Left colon (tissue), 2 donors: ENCODE data around the gene NRG2. TPM values are rescaled to one million over a fixed set of nuclear protein-coding genes. Genes with fewer than 3 reads are reported as not detected.

Experiments used
- ATAC-seq: fragments of 200-7000 bp; cut with Tn5 transposase; one replicate; pipeline ENCODE4 v1.9.1; 2020; ENCODE audit warnings: mild to moderate bottlenecking, moderate library complexity
- DNase-seq, 2 donors: peaks; one replicate each; pipeline ENCODE4 v3.0.0-alpha.2; 2020
- intact Hi-C, 2 donors: fragments of 100-400 bp; cut with DNase I in 1 of 2; cut with micrococcal nuclease in 1 of 2; formaldehyde crosslinking; loops; one replicate each; pipeline versions ENCODE4 v1.11.2 to v1.14.0; 2022; cut with DNase I, micrococcal nuclease
- long read RNA-seq: library from polyadenylated mRNA; unstranded; transcript quantifications from one replicate; pipeline ENCODE4 v2.0.0, GENCODE V29; 2021
- total RNA-seq, 2 donors: library from RNA; stranded (reverse); fragmentation: NEBNext Ultra II Directional; extraction: Animal tissue kit (Norgen Biotek cat#: 25700); gene quantifications; one replicate each; pipeline ENCODE4 v1.2.1, GENCODE V29; 2021
- donor health status: DM: no; HTN: no; CAD: no.
- donor health status: DM: yes; HTN: yes; CAD: no.

NRG2 gene
- 1 to 10 TPM in 1 of 2 donors, under 1 TPM in 1; 0.06 to 1.1 TPM for total RNA-seq
- long read RNA-seq: 0 reads

DNA sequence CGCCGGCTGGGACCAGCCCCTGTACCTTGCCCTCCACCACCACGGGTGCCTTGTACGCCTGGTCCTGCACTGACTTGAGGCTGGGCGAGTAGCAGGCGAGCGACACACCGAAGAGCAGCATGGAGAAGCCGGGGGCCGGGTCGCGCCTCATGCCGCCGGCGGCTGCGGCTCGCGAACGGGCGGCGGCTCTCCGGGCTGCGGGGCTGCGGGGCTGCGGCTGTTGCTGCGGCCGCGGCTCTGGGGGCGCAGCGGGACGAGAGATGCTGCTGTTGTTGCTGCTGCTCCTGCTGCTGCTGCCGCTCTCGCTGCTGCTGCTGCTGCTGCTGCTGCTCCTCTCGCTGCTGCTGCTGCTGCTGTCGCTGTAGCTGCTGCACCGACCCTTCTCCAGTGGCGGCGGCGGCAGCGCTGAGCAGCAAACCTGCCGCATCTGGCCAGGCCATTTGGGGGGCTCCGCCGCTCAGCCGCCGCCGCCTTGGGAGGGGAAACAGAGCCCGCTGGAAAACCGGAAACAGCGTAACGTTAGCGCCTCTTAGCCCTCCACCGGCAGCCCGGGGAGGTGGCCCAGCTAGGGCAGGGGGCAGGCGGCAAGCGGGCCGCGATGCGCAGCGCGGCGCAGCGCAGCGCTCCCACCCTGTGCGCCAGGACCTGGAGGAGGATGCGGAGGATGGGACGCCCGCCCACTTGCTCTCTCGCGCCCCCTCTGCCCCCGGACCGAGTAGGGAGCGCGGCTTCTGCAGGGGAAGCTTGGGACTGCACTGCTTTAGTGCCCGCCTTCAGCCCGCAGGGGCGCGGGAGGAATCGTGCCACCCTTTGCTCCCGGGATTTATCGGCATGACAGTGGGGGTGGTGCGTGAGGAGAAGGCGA is at the start of gene NRG2:
Gene NRG2 (minus strand): TSS at position 657 of the 865 bp plus-strand sequence.
- ATAC-seq: peak; percentile 77
- DNase-seq: peak; percentile 38 to 60
- intact Hi-C loops: no loop called here

- ATAC-seq (no peak), DNase-seq (no peak)
- intact Hi-C loops: no loop called here
These were observed 47.2 kb upstream of the NRG2 start for GRCh38 chr5:140090251-140090650.

DNA sequence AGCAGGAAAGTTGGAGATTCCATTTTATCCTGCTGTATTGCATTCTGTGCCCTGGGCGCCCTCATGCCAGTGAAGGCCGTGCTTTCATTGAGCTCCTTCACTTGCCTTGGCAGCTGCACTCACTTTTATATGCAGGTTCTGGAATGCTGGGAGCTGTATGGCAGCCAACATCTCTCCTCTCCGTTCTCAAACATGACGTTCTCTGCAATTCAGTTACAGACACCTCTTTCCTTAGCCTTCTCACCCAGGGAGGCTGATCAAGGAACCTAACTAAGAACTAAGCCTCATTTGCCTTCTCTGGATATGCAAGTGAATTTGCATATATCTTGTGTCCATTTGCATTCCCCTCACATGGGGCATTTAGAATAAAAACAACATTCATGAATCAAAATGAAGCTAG is 41.4 kb upstream of the NRG2 start:
- ATAC-seq (no peak), DNase-seq (no peak)
- intact Hi-C loops: no loop called here

- intact Hi-C loops: no loop called here
- no peak for ATAC-seq
These were observed 40.6 kb upstream of the NRG2 start for GRCh38 chr5:140083650-140084049.

DNA sequence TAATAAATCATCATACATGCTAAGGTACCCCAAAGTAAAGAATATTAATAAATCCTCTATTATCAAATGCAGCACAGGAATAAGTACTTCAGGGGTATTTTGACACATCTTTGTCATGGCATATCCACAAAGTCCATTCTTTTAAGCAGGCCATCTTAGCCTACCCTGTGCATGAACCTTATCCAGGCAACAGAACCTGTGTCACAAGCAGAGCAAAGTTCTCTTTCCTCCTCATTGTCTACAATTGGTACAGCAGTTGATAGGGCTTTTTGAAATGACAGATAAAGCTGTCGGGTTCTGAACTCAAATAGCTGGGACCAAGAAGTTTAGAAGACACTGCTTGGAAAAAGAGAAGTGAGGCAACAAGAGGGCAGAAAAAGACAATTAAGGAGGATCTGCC is 40.0 kb upstream of the NRG2 start:
- DNase-seq (no peak), ATAC-seq (no peak)
- intact Hi-C loops: no loop called here

More at GRCh38 chr5:140083650-140084049, 40.6 kb upstream of the NRG2 start:
- DNase-seq: no peak

GRCh38 chr5:140076788-140077187 is 33.7 kb upstream of the NRG2 start:
- intact Hi-C loops: loop anchor here in 1 of 2 donors (10.0 kb wide), 1 partner anchor 68 kb away; no protein-coding TSS in a partner anchor
- no peak for DNase-seq

DNA sequence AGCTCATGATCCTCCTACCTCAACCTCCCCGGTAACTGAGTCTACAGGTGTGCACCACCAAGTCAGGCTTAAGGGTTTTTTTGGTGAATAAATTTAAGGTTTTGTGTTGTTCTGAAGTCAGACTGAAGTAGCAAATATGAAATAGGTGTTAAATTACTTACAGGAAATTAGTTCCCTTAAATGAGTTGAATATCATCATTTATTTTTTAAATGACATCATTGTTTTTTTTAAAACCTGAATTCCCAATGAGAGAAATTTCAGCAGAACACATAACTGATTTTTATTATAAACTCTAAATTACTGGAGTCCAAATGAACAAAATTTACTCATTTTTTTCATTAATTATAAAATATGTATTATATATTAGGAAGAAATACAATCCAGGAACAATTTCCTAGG is 33.0 kb upstream of the NRG2 start:
- ATAC-seq (no peak), DNase-seq (no peak)
- intact Hi-C loops: loop anchor here in 1 of 2 donors (10.0 kb wide), 1 partner anchor 69 kb away; no protein-coding TSS in a partner anchor

More at GRCh38 chr5:140076788-140077187, 33.7 kb upstream of the NRG2 start:
- no peak for ATAC-seq

DNA sequence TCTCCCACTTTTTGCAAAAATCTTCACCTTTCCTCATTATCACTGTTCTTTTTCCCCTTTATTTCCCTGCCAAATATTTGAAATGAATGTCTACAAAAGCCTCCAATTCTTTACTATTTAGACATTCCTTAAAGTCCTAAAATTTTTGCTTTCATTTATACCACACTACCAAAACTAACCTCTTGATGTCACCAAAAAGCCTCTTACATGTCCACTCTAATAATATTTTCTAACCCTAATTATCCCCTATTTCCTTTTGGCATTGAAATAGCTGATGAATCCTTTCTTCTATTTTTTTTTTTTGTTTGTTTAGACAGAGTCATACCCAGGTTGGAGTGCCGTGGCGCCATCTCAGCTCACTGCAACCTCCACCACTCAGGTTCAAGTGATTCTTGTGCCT is 32.3 kb upstream of the NRG2 start:
- DNase-seq (no peak), ATAC-seq (no peak)
- intact Hi-C loops: loop anchor here in 1 of 2 donors (10.0 kb wide), 1 partner anchor 69 kb away; no protein-coding TSS in a partner anchor

- ATAC-seq (no peak), DNase-seq (no peak)
- intact Hi-C loops: loop anchor here (5.0 to 10.0 kb wide), 3 partner anchors 69 to 84 kb away; no protein-coding TSS in a partner anchor
These were observed 30.2 kb upstream of the NRG2 start for GRCh38 chr5:140073296-140073695.

DNA sequence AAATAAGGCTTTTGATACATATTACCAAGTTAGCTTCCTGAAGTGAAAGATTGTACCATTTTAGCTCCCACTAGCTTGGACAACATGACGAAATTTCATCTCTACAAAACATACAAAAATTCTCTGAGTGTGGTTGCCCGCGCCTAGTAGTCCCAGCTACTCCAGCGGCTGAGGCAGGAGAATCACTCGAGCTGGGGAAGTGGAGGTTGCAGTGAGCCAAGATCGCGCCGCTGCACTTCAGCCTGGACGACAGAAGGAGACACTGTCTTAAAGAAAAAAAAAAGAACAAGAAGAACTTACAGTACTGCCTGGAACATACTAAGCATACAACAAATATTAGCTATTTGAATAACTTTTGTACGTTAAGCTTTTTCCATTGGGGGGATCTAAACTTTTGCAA is 29.7 kb upstream of the NRG2 start:
- no peak for DNase-seq
- no peak for ATAC-seq
- intact Hi-C loops: loop anchor here (5.0 to 10.0 kb wide), 3 partner anchors 69 to 84 kb away; no protein-coding TSS in a partner anchor

GRCh38 chr5:140060816-140061215 is 17.7 kb upstream of the NRG2 start:
- no peak for ATAC-seq
- DNase-seq: no peak
- intact Hi-C loops: no loop called here

DNA sequence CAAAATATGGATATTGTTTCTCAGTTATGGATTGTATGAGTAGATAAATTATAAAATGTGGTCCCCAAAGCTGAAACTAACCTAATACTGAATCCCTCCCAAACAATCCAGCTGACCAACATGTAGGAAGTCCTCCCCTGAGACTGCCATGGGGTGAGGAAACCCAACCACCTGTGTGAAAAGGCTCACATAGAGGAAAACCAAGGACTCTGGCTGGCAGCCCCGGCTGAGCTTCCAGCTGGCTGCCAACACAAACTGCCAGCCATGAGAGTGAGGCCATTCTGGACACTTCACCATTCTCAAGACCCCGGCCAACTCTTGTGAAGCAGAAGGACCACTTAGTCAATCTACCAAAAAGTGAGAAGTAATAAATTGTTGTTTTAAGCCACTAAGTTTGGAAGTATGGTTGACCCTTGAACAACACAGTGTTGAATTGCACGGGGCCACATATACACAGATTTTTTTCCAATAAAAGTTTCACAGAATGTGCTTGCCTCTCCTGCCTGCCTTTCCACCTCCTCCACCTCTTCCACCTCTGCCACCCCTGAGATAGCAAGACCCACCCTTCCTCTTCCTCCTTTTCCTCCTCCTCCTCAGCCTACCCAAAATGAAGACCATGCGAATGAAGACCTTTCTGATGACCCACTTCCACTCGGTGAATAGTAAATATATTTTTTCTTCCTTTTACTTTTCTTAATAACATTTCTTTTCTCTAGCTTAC is 15.3 kb upstream of the NRG2 start:
- no peak for ATAC-seq
- DNase-seq: no peak
- intact Hi-C loops: no loop called here

GRCh38 chr5:140056880-140057279 is 13.8 kb upstream of the NRG2 start:
- intact Hi-C loops: no loop called here
- DNase-seq (no peak), ATAC-seq (no peak)

DNA sequence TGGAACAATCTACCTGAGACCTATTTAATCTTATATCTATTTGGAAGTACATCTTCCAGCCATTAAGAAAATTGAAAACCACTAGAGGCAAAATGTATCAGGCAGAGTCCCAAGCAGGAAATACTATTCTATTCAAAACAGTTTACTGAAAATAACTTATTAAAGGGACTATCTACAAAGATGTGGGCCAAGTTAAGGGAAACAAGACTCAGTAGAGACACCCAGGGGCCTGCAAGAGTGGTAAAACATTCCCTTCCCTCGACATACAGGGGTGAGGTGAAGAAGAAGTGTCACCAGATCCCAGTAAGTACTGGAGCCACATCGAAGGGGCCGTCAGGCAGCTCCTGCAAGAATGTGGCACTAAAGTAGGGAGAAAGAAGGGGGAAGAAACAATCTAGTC is 12.1 kb upstream of the NRG2 start:
- ATAC-seq (no peak), DNase-seq (no peak)
- intact Hi-C loops: no loop called here

DNA sequence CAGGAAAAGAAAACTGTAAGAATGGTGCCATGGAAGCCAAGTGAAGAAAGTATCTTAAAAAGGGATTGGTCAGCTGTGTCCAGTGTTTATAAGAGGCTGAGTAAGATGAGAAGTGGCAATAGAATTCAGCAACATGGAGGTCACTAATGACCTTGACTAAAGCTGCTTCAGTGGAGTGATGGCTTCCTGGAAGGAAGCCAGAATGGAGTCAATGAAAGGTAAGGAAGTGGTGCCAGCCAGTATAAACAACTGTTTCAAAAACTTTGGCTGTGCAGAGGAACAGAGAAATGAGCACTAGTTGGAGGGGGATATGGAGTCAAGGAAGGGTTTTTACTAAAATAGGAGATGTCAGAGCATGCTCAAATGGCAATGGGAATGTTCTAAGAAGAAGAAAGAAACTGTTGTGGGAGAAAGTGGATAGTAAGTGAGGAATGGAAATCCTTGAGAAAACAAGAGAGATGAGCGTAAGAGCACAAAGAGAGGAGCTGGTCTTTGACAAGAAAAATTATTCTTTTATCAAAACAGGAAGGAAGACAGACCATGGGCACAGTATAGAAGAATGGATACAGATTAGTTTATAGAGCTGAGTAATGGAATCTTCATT is 11.1 kb upstream of the NRG2 start:
- ATAC-seq: no peak
- intact Hi-C loops: no loop called here
- no peak for DNase-seq

- intact Hi-C loops: no loop called here
- ATAC-seq: no peak
- DNase-seq: no peak
These were observed 8.9 kb upstream of the NRG2 start for GRCh38 chr5:140051950-140052349.

GRCh38 chr5:140049713-140050112 is 6.6 kb upstream of the NRG2 start:
- intact Hi-C loops: no loop called here
- ATAC-seq: no peak
- DNase-seq: no peak

DNA sequence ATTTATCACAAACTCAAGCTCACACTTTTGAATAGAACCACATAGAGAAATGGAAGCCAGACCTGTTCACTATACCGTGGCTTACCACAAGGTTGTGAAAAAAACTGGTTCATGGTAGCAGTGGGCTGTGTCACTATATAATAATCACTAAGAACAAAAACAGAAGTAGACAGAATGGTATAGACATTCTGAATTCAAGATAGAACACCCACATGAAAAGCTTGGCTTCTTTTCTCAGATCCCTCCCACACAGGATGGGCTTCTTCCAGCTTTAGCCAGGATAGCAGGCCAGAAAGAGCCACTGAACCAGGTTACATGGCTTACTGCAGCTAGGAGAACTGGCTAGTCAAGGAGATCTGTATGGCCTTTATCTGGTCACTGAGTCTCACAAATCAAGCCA is 6.1 kb upstream of the NRG2 start:
- intact Hi-C loops: no loop called here
- no peak for ATAC-seq
- DNase-seq: no peak

DNA sequence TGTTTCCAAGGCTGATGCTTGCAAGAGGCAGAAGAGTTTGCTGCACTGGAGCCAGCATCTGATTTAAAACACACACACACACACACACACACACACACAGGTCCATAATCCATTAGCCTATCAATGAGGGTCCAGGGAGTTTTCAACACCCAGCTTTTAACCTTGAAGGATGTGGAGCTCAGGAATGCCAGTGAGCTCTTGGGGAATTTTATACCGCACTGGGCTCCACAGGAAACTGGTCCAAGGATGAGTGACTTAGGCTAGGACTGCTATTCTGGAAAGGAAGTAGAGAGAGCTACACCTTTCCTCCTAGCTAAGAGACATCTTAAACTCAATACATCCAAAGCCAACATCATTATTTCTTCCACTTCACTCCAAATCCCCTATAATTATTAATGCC is 942 bp upstream of the NRG2 start:
- DNase-seq (no peak), ATAC-seq (no peak)
- intact Hi-C loops: no loop called here

- ATAC-seq: no peak
- DNase-seq: no peak
- intact Hi-C loops: no loop called here
These were observed 391 bp upstream of the NRG2 start for GRCh38 chr5:140043508-140043872.
